Stimulated activated CD8-positive, alpha-beta memory T cell treated with anti-CD3 and anti-CD28 coated beads, Interleukin-7, amount 100 ng/mL, for 24 hours (primary cell): ENCODE data around the gene CACNB2.
"Not testable (repeated sequence)": the region's sequence is repeated elsewhere in the genome, so short reads cannot be mapped to it uniquely, and the experiment has no call there.

Source experiments
- DNase-seq: peaks from one replicate; pipeline ENCODE4 v3.0.0-alpha.2; 2020; ENCODE audit warnings: low read depth

The CACNB2 gene

DNA sequence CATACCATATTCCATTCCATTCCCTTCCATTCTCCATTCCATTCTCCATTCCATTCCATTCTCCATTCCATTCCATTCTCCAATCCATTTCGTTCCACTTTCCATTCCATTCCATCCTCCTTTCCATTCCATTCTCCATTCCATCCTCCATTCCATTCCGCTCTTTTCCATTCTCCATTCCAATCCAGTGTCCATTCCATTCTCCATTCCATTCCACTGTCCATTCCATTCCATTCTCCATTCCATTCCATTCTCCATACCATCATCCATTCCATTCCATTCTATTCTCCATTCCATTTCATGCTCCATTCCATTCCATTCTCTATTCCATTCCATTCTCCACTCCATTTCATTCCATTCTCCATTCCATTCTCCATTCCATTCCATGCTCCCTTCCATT is 430.2 kb downstream of the CACNB2 start:
- DNase-seq, result not testable (repeated sequence)

GRCh38 chr10:18571076-18571475 is 430.9 kb downstream of the CACNB2 start:
- no peak for DNase-seq

DNA sequence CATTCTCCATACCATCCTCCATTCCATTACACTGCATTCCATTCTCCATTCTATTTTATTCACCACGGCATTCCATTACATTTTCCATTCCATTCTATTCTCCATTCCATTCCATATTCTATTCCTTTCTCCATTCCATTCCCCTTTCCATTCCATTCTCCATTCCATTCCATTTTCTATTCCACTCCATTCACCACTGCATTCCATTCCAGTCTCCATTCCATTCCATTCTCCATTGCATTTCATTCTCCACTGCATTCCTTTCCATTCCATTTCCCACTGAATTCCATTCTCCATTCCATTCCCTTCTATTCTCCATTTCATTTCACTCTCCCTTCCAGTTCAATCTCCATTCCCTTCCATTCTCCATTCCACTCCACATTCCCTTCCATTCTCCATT is 431.6 kb downstream of the CACNB2 start:
- no peak for DNase-seq

DNA sequence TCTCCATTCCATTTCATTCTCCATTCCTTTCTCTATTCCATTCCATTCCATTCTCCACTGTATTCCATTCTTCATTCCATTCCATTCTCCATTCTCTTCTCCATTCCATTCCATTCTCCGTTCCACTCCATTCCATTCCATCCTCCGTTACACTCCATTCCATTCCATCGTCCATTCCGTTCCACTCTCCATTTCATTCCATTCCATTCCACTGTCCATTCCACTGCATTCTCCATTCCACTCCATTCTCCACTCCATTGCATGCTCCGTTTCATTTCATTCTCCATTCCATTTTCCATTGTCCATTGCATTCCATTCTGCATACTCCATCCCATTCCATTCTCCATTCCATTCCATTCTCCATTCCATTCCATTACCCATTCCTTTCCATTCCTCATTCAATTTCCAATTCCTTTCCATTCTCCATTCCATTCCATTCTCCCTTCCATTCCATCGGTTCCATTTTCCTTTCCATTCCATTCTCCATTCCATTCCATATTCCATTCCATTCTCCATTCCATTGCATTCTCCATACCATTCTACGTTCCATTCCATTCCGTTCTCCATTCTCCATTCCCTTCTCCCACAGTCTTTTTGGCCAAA is 432.8 kb downstream of the CACNB2 start:
- DNase-seq, result no peak

DNA sequence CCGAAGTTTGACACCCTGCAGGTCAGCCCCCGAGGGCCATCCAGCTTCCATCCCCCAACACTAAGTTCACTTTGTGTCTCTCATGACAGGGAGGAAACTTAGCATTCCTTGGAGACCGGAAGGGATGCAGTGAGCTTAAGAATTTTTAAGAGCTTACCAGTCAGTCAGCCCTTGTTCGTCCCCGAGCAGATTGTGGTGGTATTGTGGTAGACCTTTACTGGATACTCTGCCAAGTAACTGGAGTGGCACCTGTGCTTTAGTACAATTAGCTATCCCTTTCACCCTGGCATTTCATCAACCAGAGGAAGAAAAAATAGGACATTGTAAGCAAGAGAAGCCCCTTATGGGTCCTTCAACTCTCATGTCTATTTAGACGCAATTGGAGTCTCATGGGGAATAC is 436.4 kb downstream of the CACNB2 start:
- DNase-seq, result no peak

GRCh38 chr10:18577823-18578685 is 437.8 kb downstream of the CACNB2 start:
- no peak for DNase-seq

- DNase-seq, result no peak
Observed at GRCh38 chr10:18582803-18583202, 442.6 kb downstream of the CACNB2 start.

- DNase-seq, result no peak
Observed at GRCh38 chr10:18583575-18584270, 443.5 kb downstream of the CACNB2 start.

DNA sequence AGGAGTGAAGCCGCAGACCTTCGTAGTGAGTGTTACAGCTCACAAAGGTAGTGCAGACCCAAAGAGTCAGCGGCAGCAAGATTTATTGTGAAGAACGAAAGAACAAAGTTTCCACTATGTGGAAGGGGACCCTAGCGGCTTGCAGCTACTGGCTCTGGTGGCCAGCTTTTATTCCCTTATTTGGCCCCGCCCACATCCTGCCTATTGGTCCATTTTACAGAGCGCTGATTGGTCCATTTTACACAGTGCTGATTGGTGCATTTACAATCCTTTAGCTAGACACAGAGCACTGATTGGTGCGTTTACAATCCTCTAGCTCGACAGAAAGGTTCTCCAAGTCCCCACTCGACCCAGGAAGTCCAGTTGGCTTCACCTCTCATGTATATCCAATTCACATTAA is 446.4 kb downstream of the CACNB2 start:
- not testable (repeated sequence) for DNase-seq

- DNase-seq, result not testable (repeated sequence)
Observed at GRCh38 chr10:18591141-18591540, 450.9 kb downstream of the CACNB2 start.
